GM18498 (cell line): ENCODE measurements around the gene COL9A1.
"Not testable (repeated sequence)": the region's sequence is repeated elsewhere in the genome, so short reads cannot be mapped to it uniquely, and the experiment has no call there.

Experiments used
- ATAC-seq: cut with Tn5 transposase; IDR thresholded peaks from one replicate; pipeline ENCODE4 v1.9.1; 2021; ENCODE audit warnings: mild to moderate bottlenecking, moderate library complexity; ENCODE audit not compliant: unreplicated experiment

Gene COL9A1

DNA sequence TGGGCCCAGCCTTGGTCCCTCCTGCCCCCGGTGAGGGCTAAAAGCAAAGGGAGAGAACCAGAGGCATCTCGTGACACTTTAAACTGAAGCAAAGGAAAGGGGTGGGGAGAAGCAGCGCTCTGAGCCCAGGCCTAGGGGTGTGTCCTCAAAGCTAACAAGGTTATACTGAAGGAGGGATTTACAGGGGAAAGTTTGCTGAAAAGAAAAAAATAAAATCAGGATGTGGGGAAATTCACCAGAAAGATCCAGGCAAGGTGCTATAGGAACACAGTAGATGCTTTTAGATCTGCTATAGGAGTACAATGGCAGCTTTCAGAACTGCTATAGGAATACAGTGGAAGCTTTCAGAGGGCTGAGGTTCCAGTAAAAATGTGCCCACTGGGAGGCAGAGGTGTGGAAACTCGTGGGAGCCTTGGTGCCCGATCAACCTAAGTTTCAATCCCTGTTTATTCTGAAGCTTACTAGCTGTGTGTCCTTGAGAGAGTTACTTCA is at the start of gene COL9A1:
Gene COL9A1, minus strand, starts transcription at position 51 of the 492 bp plus-strand sequence. CDS start 160 bp downstream, outside the sequence.
- ATAC-seq = no peak

DNA sequence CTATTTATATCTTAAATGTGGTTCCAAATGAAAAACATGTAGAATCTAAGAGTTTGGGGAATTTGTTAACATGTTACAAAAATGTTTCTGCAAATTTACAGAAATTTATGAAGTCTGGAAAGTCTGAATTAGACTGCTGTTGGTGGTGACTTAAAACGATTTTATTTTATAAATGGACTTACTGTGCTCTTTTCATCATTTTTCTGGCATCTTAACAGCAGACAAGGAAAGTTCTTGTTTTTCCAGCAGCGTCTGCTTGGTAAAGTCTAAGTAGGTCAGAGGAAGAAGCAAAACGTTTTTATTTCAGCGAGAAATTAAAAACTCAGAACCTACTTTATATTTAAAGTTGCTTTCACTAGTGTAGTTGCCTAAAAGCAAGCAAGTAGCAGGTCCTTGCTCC is 48.6 kb upstream of the COL9A1 start:
- ATAC-seq = no peak

DNA sequence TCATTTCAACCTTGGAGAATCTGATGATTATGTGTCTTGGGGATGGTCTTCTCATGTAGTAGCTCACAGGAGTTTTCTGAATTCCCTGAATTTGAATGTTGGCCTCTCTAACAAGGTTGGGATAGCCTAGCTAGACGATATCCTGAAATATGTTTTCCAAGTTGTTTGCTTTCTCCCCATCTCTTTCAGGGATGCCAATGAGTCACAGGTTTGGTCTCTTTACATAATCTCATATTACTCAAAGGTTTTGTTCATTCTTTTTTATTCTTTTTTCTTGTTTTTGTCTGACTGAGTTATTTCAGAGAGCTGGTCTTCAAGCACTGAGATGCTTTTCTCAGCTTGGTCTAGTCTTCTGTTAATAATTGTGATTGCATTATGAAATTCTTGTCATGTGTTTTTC is 42.7 kb upstream of the COL9A1 start:
- no peak for ATAC-seq

DNA sequence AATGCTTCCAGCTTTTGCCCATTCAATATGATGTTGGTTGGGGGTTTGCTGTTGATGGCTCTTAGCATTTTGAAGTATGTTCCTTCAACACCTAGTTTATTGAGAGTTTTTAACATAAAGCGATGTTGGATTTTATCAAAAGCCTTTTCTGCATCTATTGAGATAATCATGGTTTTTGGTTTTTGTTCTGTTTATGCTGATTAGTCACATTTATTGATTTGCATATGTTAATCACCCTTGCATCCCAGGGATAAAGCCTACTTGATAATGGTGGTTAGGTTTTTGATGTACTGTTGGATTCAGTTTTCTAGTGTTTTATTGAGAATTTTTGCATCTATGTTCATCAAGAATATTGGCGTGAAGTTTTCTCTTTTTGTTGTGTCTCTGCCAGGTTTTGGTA is 40.4 kb upstream of the COL9A1 start:
- ATAC-seq = no peak

DNA sequence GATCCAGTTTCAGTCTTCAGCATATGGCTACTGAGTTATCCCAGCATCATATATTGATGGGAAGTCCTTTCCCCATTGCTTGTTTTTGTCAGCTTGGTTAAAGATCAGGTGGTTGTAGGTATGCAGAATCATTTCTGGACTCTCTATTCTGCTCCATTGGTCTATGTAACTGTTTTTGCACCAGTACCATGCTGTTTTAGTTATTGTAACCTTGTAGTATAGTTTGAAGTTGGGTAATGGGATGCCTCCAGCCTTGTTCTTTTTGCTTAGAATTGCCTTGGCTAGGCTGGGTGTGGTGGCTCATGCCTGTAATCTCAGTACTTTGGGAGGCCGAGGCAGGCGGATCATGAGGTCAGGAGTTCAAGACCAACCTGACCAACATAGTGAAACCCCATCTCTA is 36.9 kb upstream of the COL9A1 start:
- ATAC-seq = not testable (repeated sequence)

DNA sequence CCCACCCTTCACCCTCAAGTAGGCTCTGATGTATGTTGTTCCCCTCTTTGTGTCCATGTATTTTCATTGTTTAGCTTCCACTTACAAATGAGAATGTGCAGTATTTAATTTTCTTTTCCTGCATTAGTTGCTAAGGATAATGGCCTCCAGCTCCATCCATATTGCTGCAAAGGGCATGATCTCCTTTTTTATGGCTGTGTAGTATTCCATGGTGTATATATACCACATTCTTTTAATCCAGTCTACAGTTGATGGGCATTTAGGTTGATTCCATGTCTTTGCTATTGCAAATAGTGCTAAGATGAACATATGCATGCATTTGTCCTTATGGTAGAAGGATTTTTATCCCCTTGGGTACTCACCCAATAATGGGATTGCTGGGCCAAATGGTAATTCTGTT is 35.9 kb upstream of the COL9A1 start:
- ATAC-seq = no peak

DNA sequence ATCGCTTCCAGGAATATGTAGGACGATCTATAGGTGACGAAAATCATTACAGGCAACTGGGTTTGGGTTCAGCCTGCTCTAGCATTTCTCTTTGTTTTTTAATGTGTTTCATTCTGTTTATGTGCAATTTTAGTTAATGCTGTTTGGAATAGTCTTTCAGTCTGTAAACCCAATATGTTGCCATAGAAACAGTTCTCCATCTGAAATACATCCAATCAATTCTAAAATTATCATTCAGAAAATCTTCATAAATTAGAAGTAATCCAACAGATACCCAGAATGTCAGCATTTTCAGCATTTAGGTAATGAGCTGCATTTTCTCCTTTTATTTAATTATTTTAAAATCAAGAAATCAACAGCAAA is 34.8 kb upstream of the COL9A1 start:
- ATAC-seq = no peak

DNA sequence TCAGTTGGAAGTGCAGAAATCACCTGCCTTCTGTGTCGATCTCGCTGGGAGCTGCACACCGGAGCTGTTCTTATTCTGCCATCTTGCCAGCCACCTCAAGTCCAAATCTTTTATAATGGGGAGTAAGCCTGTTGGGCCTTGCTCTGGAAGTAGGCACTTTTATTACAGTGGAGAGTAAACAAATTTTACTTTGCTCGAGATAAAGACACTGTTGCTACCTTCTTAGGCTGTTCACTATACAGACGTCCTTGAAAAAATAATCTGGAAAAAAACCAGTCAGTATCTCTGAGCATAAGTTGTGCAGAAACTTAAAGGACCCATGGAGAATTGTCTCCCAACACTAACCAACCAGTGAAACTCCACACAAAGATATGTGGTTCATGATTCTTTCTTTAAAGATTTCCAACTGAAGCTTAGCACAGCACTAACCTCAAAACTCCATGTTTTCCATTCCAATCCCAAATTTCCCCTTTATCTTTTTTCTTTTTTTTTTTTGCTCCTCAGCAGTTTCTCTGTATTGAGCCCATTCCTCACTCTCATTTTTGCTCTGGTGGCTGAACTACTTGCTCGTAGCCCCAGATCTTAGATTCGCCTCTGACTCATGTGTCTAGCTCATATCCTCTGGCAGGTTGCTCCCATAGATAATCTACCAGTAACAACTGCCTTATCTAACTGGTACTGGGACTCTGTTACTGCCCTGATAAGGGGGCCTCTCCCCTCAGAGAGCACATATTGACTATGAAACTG is 34.3 kb upstream of the COL9A1 start:
- ATAC-seq = no peak

DNA sequence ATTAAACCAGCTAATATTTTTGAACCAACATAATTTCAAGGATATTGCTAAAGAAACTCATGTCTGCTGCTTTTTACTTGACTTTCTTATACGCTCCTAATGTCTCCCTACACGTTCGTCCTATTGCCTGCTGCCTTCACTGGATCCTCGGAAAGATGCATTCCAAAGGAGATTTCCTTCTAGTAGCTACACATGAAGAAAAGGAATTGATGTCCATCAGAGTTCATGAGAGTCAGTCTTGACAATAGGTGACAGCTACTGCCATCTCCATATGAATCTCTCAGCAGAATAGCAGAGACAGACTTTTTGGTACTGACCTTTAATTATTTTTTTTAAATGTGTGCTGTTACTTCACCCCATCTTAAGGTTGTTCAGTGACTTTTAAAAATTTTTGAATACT is 24.2 kb upstream of the COL9A1 start:
- ATAC-seq = no peak

DNA sequence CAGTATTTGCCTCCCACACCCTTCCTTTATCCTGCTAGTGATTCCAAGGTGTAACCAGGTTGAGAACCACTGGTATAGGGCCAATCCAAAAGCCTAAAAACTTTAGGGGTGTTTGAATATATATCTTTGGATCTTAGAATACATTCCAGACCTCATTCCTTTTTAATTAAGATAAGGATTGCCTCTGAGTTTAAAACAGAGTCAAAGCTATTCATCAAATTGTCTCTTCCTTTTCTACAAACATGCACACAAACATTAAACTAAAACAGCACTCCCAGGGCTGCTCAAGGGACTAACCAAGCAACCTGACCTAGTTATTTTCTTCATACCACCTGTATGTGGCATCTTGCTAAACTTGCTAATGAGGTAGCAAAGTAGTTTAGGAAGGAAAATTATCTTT is 22.1 kb upstream of the COL9A1 start:
- ATAC-seq = no peak

DNA sequence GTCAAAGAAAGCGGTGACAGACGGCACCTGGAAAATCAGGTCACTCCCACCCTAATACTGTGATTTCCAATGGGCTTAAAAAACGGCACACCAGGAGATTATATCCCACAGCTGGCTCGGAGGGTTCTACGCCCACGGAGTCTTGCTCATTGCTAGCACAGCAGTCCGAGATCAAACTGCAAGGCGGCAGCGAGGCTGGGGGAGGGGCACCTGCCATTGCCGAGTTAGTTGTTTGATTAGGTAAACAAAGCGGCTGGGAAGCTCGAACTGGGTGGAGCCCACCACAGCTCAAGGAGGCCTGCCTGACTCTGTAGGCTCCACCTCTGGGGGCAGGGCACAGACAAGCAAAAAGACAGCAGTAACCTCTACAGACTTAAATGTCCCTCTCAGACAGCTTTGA is 14.9 kb upstream of the COL9A1 start:
- not testable (repeated sequence) for ATAC-seq

DNA sequence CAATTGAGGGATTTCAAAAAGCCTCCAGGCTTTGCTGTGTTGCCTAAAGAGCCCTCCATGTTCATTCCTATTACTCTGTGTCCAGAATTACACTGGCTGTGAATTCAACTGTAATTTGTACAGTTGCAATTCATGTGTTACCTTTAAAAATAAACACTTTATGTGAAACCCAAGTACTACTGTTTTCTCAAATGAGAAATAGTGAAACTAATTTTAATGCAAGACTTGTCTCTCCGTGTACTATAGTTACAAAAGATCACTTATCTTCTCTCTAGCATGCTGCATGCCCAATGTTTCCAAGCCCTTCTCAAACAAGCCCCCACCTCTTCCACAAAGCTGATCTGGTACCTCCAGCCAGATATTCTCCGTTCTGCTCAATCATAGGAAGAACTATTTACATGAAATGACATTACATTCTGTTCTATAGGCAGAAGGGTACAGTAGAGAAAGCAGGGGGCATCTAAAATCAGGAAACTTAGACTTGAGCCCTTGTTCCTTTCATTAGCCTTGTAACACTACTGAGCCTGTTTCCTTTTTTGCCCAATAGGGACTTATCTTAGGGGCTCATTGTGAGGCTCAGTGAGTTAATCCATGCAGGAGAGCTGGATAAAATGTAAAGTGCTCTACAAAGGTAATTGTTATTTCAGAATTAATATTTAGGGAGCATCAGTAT is 12.3 kb upstream of the COL9A1 start:
- peak; percentile 63 for ATAC-seq

DNA sequence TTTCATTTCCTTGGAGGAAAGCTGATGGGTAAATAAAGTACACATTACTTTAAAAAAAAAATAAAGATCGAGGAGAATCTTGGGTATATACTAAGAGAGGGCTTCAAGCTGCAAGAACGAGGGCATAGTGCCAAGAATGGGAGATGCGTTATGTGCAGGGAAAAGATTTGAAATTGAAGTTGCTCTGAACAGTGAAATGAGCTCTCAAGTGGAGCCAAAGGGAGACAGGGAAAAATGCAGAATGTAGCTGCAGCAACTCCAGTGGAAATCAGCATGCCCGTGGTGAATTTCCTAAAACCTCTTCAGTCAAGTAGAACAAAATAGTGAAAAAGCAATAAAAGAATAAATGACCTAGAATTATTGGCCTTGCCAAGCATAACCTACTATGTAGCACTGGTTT is 11.4 kb upstream of the COL9A1 start:
- no peak for ATAC-seq

DNA sequence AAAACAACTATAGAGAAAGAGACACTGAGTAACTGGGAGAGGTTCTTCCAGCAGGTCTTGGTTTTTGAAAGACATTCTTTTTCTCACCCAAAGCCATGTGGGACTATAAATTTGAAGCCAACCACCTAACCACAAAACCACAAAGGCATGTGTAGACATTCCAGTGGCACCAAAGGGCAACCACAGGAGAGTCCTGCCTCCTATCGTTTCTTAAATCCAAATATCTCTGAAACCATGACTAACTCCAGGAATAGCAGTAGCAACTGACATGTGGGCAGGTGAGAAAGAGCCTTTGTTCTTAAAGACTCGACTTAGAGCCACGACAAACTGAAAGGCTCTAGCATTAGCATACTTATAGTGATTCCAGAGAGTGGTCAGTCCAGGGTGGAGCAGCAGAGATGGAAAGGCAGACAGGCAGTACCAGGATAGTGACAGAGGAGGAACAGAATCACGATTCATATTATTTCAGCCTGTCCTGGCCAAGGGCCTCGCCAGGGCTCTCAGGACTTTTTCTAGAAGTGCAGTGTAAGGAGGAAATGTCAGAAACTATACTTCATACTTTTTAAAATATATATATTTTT is 9.4 kb upstream of the COL9A1 start:
- ATAC-seq = peak; percentile 49

DNA sequence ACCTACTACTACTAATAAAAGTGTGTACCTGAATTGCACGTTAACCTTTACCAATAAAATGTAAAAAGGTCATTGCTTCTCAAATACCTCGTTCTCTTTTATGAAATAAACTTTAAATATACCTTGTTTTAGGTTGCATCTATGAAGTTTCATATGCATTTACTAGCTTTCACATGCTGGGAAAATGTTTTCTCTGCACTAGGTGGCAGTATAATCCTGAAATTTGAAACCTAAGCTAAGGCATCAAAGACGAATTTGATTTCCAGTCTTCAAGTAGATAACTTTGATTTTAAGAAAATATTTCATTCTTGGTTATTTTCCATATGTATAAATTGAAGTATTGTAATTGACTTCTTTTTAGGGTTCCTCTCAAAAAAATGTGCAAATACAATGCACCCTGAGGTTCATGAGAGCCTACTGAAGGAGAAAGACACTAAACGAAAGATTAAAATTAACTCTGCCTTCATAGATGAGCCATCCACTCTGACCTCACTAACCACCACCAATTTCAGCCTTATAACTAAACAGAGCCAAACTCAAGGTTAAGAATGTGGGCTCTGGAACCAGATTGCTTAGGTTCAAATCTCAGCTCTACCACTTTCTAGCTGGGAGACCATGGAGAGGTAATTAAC is 7.3 kb upstream of the COL9A1 start:
- ATAC-seq = no peak

DNA sequence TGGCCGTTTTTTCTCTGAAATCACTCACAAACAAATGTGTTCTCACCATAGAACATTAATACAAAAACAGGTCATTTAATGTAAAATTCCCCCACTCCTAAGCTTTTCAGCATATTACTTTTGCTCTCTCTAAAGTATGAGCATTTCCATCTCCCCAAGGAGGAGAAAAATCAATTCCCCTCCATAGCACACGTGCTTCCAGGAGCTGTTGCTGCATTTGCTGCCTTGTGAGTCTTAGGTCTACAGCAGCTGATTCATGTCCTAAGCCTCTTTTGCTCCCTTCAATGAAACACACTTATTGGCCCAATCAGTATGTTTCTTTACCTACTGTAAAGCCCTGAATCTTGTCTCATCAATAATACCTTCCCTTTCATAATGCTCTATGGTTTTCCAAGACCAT is 6.4 kb upstream of the COL9A1 start:
- ATAC-seq = no peak

DNA sequence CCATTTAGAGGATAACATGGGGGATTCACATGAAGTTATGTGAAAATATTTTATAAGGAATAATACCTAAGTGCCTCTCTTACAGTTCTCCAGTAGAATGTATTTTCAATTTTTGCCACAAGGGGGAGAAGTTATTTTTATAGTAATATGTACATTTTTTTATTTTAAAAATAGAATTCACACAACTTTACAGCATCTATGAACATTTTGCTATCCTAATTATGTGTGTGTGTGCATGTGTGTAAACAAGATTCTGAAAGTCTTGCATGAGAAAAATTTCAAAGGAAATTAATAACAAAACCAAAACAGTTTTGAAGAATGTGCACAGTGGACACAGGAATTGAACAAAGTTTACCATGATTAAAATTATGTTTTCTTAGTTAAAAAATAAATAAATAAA is 5.3 kb upstream of the COL9A1 start:
- ATAC-seq = not testable (repeated sequence)

DNA sequence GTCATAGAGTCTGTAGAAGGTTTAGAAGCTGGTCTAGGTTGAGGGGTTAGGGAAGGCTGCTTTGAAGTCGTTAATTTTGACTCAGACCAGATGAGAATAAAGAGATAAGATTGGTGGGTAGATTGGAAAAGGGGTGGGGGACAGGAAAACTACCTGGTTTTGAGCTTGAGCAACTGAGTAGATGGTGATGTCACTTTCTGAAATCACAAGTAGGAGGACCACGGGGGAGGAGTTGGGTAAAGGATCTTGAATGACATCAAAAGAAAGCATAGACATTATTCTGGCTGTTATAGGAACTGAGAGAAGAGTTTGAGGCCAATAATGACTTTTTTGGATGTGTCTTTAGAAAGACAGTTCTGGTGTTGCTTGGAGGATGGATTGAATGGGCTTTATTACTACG is 4.1 kb upstream of the COL9A1 start:
- no peak for ATAC-seq

DNA sequence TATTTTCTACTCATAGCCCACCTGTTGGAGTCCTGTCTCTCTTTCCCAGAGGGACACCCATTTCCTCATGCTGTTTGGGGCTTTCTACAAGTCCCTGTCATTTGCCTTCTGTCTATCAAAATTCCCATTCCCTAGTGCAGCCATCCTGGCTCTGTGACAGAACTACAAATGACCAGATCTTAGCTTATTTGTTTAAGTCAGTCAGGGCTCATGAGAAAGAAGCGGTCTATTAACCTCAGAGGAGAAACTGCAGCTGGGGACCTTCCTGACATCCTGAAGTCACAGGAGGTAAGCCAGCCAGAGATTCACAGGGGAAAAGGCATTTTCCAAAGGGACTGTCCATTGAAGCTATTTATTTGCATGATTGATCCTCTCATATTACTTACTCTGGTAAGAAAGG is 1.7 kb upstream of the COL9A1 start:
- ATAC-seq = no peak

DNA sequence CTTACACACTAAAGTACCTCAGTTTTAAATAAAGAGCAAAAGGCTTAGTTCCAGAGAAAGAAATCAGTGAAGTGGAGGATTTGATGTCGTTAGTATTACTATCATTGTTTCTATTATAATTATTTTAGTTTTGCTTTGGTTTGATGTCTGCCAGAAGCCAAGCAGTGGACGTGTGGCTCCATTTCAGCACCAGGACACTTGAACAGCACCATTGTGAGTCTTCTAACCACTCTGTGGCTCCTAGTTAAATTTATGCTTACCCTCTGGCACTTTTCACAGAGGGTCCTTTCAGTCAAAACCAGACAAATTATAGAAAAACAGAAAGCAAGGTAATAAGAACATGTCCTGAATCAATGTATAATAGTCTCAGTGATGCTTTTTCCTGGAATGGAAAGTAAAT is 3.4 kb downstream of the COL9A1 start:
- no peak for ATAC-seq

DNA sequence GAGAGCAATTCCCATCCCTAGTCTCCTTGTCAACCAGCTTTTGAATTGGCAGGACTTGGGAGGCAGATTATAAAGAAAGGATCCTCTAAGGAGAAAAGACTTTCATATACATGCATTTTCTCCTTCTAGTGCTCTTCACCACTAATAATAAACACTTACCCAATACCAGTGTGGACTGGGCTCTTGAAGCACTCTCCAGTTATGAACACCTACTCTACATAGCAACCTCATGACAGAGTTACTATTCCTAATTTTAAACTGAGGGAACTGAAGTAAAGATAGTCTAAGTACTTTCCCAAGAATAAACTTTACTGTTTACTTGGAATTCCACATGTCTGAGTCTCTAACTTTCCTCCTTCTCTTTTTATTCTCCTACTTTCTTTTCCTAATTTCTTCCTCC is 4.8 kb downstream of the COL9A1 start:
- ATAC-seq = no peak

DNA sequence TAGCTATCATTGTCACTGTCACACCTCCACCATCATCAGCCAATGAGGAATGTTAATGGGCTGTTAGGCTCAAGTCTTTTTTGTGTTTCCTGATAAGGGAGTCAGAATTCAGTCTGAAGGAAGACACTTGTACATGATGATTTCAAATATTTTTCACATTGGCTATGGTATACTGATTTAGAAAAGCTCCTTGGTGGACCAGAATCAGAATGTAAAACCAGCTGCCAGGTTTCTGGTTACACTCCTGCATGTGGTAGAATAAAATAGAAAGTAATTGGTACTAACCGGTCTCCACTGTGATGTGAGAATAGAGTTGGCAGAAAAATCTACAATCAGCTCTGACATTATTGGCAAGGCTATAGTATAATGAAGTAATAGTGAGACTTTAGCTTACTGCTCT is 10.7 kb downstream of the COL9A1 start:
- no peak for ATAC-seq
